Parathyroid adenoma (tissue), 2 donors: Measurements from ENCODE around the gene SYTL5.

Experiments
- H2AFZ ChIP-seq: fragments of 300-600 bp; sonication (generic); one replicate; pipeline ENCODE4 v1.7.0; 2017; ENCODE audit warnings: antibody characterized with exemption, mild to moderate bottlenecking
- H3K27ac ChIP-seq: fragments of 300-600 bp; sonication (generic); one replicate; pipeline ENCODE4 v1.7.0; 2017
- H3K27me3 ChIP-seq: fragments of 300-600 bp; sonication (generic); one replicate; pipeline ENCODE4 v1.7.0; 2017; ENCODE audit warnings: low read length; ENCODE audit not compliant: control insufficient read depth, insufficient read depth
- H3K36me3 ChIP-seq: fragments of 300-600 bp; sonication (generic); one replicate; pipeline ENCODE4 v1.7.0; 2017; ENCODE audit warnings: low read length; ENCODE audit not compliant: control insufficient read depth, insufficient read depth
- H3K4me1 ChIP-seq: fragments of 300-600 bp; sonication (generic); one replicate; pipeline ENCODE4 v1.7.0; 2017; ENCODE audit warnings: control low read depth
- H3K4me2 ChIP-seq: fragments of 300-600 bp; sonication (generic); one replicate; pipeline ENCODE4 v1.7.0; 2017; ENCODE audit warnings: low read length
- H3K4me3 ChIP-seq: fragments of 300-600 bp; sonication (generic); one replicate; pipeline ENCODE4 v1.7.0; 2017; ENCODE audit warnings: low read depth, low read length
- H3K79me2 ChIP-seq: fragments of 300-600 bp; sonication (generic); one replicate; pipeline ENCODE4 v1.7.0; 2017; ENCODE audit warnings: control low read depth
- H3K9ac ChIP-seq: fragments of 300-600 bp; sonication (generic); one replicate; pipeline ENCODE4 v1.7.0; 2017; ENCODE audit warnings: mild to moderate bottlenecking
- H3K9me3 ChIP-seq: fragments of 300-600 bp; sonication (generic); one replicate; pipeline ENCODE4 v1.7.0; 2017; ENCODE audit warnings: low read length; ENCODE audit not compliant: control insufficient read depth
- CTCF ChIP-seq: fragments of 300-600 bp; sonication (generic); IDR thresholded peaks from one replicate; pipeline ENCODE4 v1.7.0; 2017; ENCODE audit warnings: antibody characterized with exemption, mild to moderate bottlenecking
- donor health status: primary hyperparathyroidism.

Gene SYTL5

GRCh38 chrX:38175139-38175538 is 168.8 kb downstream of the SYTL5 start:
- Histone ChIP-seq H3K4me1 (no peaks in the 10 kb centered on the region), H3K27ac (no peak overlapping the region), H3K9ac (no peak overlapping the region), H3K27me3 (no peaks in the 10 kb centered on the region), H3K36me3 (no peaks in the 10 kb centered on the region), H3K4me2 (no peak overlapping the region), H3K4me3 (no peak overlapping the region), H3K9me3 (no peaks in the 10 kb centered on the region), H3K79me2 (no peaks in the 10 kb centered on the region), H2AFZ (no peak overlapping the region)
- TF ChIP-seq CTCF = peak; percentile 22

- H2AFZ ChIP-seq = no peak overlapping the region
- no peaks in the 10 kb centered on the region for H3K4me1 ChIP-seq
- H3K27ac ChIP-seq = no peak overlapping the region
- no peaks in the 10 kb centered on the region for H3K79me2 ChIP-seq
- no peaks in the 10 kb centered on the region for H3K27me3 ChIP-seq
- H3K9me3 ChIP-seq = no peaks in the 10 kb centered on the region
- no peak overlapping the region for H3K4me2 ChIP-seq
- TF ChIP-seq CTCF = no peak
- no peak overlapping the region for H3K9ac ChIP-seq
- no peak overlapping the region for H3K4me3 ChIP-seq
- no peaks in the 10 kb centered on the region for H3K36me3 ChIP-seq
Measured at GRCh38 chrX:38178396-38178795, 172.0 kb downstream of the SYTL5 start.
